NOMO-1 treated with dmso at 0.1 percent for 144 hours (cell line): ENCODE data around the gene GMDS.

Experiments used
- DNase-seq: peaks from one replicate; lab custom pipeline; 2025; ENCODE audit not compliant: unreplicated experiment; lab: John Stamatoyannopoulos, UW

Gene GMDS

GRCh38 chr6:1817033-1817761, 428.2 kb downstream of the GMDS start:
- no peak for DNase-seq

- no peak for DNase-seq
Measured at GRCh38 chr6:1815827-1816452, 429.5 kb downstream of the GMDS start.

DNA sequence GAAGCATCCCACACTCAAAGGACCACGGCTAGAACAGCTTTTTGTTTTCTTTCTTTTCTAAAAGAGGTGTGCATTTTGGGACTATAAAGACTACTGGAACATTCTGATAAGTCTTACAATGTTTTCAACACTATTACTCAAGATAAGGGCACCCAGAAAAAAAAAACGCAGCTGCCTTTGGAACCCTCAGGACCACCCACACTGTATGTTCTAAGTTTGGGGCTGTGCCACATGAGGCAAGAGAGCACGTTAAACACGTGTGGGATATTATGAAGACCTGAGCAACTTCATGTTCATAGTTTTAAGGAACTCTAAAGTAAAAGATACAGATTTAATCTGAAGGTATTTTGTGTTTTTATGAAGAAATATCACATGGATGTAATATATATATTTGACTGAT, 431.1 kb downstream of the GMDS start:
- no peak for DNase-seq

GRCh38 chr6:1812487-1812886, 432.9 kb downstream of the GMDS start:
- DNase-seq: no peak

GRCh38 chr6:1812034-1812433, 433.4 kb downstream of the GMDS start:
- no peak for DNase-seq

DNA sequence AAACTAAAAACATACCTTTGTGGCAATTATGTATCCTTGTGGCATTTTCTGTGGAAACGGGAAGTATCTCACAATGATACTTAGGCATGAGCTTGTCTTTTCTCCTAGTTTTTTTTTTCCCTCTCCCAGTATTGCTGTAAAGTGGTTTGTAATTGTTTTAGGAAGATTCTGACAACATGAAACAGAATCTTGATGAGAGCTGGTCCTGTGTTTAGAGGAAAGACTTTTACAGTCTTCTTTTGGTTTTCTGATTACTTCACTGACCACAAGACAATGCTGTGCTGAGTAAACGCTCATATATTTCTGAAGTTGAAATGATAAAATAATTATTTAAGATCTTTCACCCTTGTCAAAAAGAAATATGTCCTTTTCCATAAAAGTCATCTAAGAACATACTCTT, 434.5 kb downstream of the GMDS start:
- no peak for DNase-seq

DNA sequence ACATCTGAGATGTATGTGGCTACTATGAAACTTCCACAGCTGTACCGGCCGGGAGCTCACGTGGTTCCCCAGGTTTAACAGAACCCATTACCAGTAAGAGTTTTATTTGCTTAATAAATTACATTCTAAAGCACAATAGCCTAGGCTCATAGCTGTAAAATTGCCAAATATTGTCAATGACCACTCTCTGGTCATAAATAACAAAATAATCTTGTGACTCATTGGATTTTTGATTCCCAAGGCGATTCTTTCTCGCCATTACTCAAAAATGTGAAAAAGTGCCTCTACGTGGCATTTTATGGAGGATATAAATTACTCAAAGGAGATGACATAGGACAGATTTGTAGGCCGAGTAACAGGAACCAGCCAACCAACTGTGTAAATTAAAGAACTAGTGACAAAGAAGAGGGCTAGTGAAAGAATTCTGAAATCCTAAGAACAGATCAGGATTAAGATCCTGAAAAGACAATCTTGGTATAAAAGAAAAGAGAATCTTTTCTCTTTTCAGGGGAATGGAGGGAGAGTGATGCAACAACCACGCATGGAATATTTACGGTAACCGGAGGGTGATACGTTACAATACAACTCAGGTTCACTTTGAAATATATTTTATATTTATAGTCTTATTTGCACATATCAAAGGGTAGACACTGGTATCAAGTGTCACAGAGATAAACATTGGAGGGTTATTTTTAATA, 436.0 kb downstream of the GMDS start:
- DNase-seq: no peak

GRCh38 chr6:1806935-1807334, 438.5 kb downstream of the GMDS start:
- no peak for DNase-seq

- no peak for DNase-seq
Measured at GRCh38 chr6:1802491-1803395, 442.7 kb downstream of the GMDS start.

DNA sequence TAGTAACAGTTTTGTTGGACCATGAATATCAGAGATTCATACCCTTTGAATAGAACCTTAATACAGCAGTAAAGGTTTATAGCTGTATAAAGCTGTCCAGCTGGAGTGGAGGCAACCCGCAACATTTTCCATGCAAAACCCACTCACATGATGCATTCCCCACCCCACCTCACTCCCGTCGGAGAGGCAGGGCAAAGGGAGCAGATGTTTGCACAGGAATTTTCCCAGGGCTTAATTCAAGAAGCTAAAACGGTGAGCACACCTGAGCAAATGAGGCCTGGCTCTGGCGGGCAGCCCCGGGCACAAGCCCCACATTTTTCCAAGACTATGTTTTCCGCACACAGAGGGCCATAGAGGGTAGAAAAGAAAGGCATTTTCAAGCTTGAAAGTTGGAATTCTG, 444.0 kb downstream of the GMDS start:
- no peak for DNase-seq

DNA sequence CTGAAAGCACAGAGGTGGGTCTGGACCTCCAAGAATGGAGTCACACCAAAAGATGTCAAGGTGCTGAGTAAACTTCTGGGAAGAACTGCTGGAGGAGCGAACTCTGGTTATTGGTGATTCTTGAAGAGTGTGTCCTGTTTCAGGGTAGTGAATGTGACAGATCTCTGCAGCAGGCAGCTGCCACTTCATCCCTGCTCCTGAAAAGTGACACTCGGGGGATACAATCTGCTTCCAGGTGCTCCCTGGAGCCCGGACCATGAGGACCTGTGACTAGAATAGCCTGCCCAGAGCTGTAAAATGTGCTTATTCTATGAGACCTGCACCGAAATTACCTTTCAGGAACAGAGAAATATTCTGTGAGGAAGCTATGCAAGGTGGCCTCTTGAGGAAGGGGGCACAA, 444.6 kb downstream of the GMDS start:
- no peak for DNase-seq

GRCh38 chr6:1798965-1799325, 446.5 kb downstream of the GMDS start:
- no peak for DNase-seq

GRCh38 chr6:1798303-1798964, 447.0 kb downstream of the GMDS start:
- DNase-seq: no peak

DNA sequence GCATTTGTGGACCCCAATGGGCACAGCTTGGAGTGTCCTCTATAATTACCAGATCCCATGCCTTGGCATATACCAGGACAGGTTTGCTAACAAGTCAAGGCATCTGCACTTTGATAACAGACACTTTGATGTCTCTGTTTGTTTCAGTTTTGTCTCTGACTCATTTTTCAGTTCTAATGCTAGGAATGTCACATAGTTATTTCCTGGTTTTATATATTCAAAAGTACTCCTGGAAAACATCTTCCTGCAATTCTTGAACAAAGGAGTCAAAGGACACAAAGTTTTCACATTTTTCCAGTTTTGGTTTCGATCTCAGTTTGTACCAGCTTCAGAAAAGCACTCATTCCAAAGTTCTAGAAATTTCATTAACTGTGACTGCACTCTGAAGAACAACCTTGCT, 447.6 kb downstream of the GMDS start:
- DNase-seq: no peak

- no peak for DNase-seq
Measured at GRCh38 chr6:1796706-1797529, 448.5 kb downstream of the GMDS start.

DNA sequence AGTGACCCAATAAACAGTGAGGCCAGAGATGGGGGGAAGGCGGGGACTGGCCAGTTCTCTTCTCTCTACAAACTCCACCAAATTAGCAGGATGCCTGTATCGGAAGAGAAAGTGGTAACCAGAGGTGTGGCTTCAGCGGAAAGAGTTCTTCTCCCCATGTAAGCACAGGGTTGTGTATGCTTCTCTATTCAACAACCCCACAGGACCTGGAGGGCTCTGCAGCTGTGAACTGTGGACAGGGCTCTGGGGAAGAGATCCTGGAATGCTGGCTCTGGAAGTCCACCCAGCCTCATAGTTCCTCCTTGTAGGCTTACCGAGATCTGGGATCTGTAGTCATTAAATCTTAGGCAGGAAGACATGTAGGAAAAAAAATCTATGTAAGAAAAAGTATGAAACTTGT, 449.5 kb downstream of the GMDS start:
- no peak for DNase-seq

DNA sequence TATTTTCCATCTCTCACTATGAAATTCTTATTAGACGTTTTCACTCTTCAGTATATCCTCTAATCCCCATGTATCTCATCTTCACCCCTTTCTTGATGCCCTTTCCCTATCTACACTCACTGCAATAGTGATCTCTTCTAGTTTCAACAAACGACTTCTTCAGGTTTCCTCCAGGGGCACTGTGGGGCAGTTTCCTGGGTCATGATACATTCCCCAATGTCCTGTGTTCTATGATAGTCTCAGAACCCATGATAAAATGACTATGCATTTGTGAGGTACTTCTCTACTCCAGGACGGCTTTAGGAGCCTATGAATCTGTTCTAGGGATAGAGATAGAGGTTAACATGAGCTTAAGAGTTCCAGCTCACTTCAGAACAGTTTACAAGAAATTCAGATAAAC, 452.4 kb downstream of the GMDS start:
- DNase-seq: no peak

DNA sequence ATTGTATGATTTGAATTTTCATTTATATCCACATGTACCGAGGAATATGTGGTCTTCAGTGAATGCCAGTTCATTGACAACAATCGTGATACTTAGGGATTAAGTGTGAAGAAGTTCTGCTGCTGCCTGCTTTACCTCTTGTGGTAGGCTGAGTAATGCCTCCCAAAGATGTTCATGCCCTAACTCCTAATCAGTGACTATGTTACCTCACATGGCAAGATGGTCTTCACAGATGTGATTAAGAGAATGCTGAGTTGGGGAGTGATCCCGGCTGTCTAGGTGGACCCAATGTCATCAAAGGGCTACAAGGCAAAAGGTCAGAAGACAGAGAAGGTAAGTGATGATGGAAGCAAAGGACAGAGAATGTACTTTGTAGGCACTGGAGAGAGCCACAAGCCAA, 454.7 kb downstream of the GMDS start:
- DNase-seq: no peak

DNA sequence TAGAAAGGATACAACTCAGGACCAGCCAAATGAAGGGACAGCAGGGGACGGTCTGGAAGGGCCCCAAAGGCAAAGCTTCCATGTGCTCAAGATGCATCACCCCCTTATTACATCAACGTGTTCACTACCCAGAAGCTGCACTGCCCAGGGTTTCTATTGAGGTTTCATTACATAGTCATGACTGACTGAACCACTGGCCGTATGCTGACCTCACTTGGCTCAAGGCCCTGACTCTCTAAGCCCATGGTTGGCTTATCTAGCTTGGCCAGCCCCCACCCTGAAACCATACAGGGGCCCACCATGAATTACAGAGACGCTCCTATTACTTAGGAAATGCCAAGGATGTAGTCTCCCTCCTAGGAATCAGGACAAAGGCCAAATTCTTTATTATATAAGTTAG, 456.3 kb downstream of the GMDS start:
- DNase-seq: no peak

DNA sequence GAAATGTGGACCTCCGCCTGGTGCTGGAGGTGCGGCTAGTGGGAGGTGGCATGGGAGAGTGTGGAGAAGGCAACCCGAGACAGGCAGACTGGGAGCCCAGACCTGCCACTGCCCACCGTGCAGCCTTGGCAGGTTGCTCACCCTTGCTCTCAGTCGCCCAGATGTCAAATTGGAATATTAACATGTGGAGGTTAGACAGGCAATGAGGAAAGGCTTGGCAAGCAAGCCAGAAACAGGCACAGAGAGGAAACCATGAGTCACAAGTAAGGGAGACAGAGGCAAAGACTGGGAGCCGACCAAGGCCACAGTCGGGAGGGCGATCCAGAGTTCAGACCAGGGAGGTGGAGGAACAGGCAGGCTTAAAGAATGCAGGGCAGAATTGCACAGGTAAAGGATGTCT, 457.5 kb downstream of the GMDS start:
- DNase-seq: no peak
